GM12878 (cell line): Measurements from ENCODE around the gene ZFP3. TPM values are rescaled to one million over a fixed set of nuclear protein-coding genes. Genes with fewer than 3 reads are reported as not detected.
A peak's percentile ranks its signal among the peaks of the same experiment; 100 is the strongest.

Source experiments
- ATAC-seq: fragments of 200-7000 bp; cut with Tn5 transposase; 3 replicates; pipeline ENCODE4 v1.9.1; 2020; ENCODE audit warnings: mild to moderate bottlenecking, moderate library complexity
- BruUV-seq: library from RNA; stranded (reverse); fragments of 400-500 nt; replicated peaks from 2 replicates; lab custom pipeline; 2021; lab: Mats Ljungman, UMichigan
- CTCF ChIA-PET: fragments of 300-600 bp; sonication (Branson Sonifier 250); formaldehyde crosslinking; extraction: SDS; loops from one replicate; lab custom pipeline; 2021; ENCODE audit warnings: inconsistent platforms; lab: Yijun Ruan, JAX
- POLR2A ChIA-PET: fragments of 350-600 bp; formaldehyde crosslinking; extraction: SDS; loops from one replicate; lab custom pipeline; 2021; ENCODE audit warnings: inconsistent platforms; lab: Charles Lee
- RAD21 ChIA-PET: fragments of 300-600 bp; sonication (Branson Sonifier 250); formaldehyde crosslinking; loops from one replicate; lab custom pipeline; 2023; ENCODE audit warnings: antibody characterized with exemption; ENCODE audit not compliant: unreplicated experiment; lab: Charles Lee
- SMC1A ChIA-PET: fragments of 300-600 bp; sonication (Branson Sonifier 250); formaldehyde crosslinking; loops from one replicate; lab custom pipeline; 2023; ENCODE audit not compliant: unreplicated experiment, uncharacterized antibody; lab: Charles Lee
- DNase-seq: peaks from one replicate; pipeline ENCODE4 v3.0.0-alpha.2; 2011; ENCODE audit warnings: low read depth, low spot score
- FAIRE-seq: peaks from 3 replicates; lab custom pipeline; 2011; peaks lifted over from hg19 to GRCh38; lab: Jason Lieb, UNC
- H2AFZ ChIP-seq: 2 replicates; pipeline ENCODE4 v1.6.0; 2011; ENCODE audit warnings: low read depth, low read length, control low read depth; ENCODE audit not compliant: control insufficient read depth
- H3K27ac ChIP-seq: 2 replicates; pipeline ENCODE4 v1.5.1; 2011; ENCODE audit warnings: control low read depth; ENCODE audit not compliant: control insufficient read depth, insufficient read depth
- H3K27me3 ChIP-seq, 2 experiments: replicated peaks in 1 of 2; 2 replicates each; pipeline versions ENCODE4 v1.6.0 to v1.6.1; 2011; ENCODE audit warnings: low read length in 1 of 2; ENCODE audit not compliant: control insufficient read depth in 2 of 2, insufficient read depth in 2 of 2
- H3K36me3 ChIP-seq, 2 experiments: 2 replicates each; pipeline ENCODE4 v1.5.1; 2011; ENCODE audit warnings: low read length in 1 of 2; ENCODE audit not compliant: control insufficient read depth in 2 of 2, insufficient read depth in 2 of 2
- H3K4me1 ChIP-seq: 2 replicates; pipeline ENCODE4 v1.6.1; 2011; ENCODE audit warnings: mild to moderate bottlenecking, low read length, moderate library complexity, mixed read lengths; ENCODE audit not compliant: control insufficient read depth, insufficient read depth
- H3K4me2 ChIP-seq: 2 replicates; pipeline ENCODE4 v1.6.0; 2011; ENCODE audit warnings: control low read depth; ENCODE audit not compliant: control insufficient read depth, insufficient read depth
- H3K4me3 ChIP-seq: fragments of 200-600 bp; sonication (generic); 2 replicates; pipeline ENCODE4 v1.5.1; 2016
- H3K79me2 ChIP-seq: 2 replicates; pipeline ENCODE4 v1.6.0; 2011; ENCODE audit warnings: low read length; ENCODE audit not compliant: control insufficient read depth, insufficient read depth
- H3K9ac ChIP-seq: 2 replicates; pipeline ENCODE4 v1.8.0; 2011; ENCODE audit warnings: low read length, control low read depth, mixed read lengths; ENCODE audit not compliant: control insufficient read depth, insufficient read depth
- H3K9me3 ChIP-seq: replicated peaks from 3 replicates; pipeline ENCODE4 v1.5.1; 2011; ENCODE audit warnings: mild to moderate bottlenecking, low read length; ENCODE audit not compliant: control insufficient read depth, insufficient read depth
- H4K20me1 ChIP-seq: 2 replicates; pipeline ENCODE4 v1.6.0; 2011; ENCODE audit not compliant: control insufficient read depth, insufficient read depth
- ASH2L ChIP-seq: fragments of 300-600, 200-600 bp; sonication (generic); IDR thresholded peaks from 2 replicates; pipeline ENCODE4 v1.6.1; 2017; ENCODE audit warnings: low read depth, mild to moderate bottlenecking, borderline replicate concordance
- BHLHE40 ChIP-seq, 2 experiments: fragments of 450-650 bp in 1 of 2; IDR thresholded peaks; 2 replicates each; pipeline ENCODE4 v1.6.1; 2011 to 2017; ENCODE audit warnings: low read depth in 2 of 2, borderline replicate concordance in 1 of 2, improper control_type of control experiment in 1 of 2, low read length in 1 of 2, mild to moderate bottlenecking in 1 of 2
- EED ChIP-seq: sonication (generic); IDR thresholded peaks from 2 replicates; pipeline ENCODE4 v1.6.1; 2016; ENCODE audit warnings: antibody characterized with exemption, low read depth
- FOXK2 ChIP-seq: fragments of 450-650 bp; IDR thresholded peaks from 2 replicates; pipeline ENCODE4 v1.6.1; 2017; ENCODE audit warnings: mild to moderate bottlenecking, moderate library complexity
- HDGF ChIP-seq: fragments of 450-650 bp; IDR thresholded peaks from 2 replicates; pipeline ENCODE4 v1.6.1; 2016; ENCODE audit warnings: antibody characterized with exemption
- IKZF2 ChIP-seq, 2 experiments: fragments of 450-650 bp; IDR thresholded peaks; 2 replicates each; pipeline ENCODE4 v1.6.1; 2017; ENCODE audit warnings: mild to moderate bottlenecking in 2 of 2, moderate library complexity in 2 of 2
- MEF2B ChIP-seq: fragments of 450-650 bp; IDR thresholded peaks from 2 replicates; pipeline ENCODE4 v1.6.1; 2018; ENCODE audit warnings: mild to moderate bottlenecking, moderate library complexity; ENCODE audit not compliant: partially characterized antibody, poor library complexity, severe bottlenecking
- MYB ChIP-seq: fragments of 150-350 bp; IDR thresholded peaks from 2 replicates; pipeline ENCODE4 v1.6.1; 2014; ENCODE audit warnings: mild to moderate bottlenecking, low read depth, low read length, borderline replicate concordance
- NFIC ChIP-seq: IDR thresholded peaks from 2 replicates; pipeline ENCODE4 v1.6.1; 2012; ENCODE audit warnings: low read depth, mild to moderate bottlenecking, inconsistent platforms, low read length, moderate library complexity
- NR2C2 ChIP-seq: IDR thresholded peaks from 2 replicates; pipeline ENCODE4 v1.6.1; 2011; ENCODE audit warnings: borderline replicate concordance, low read depth; ENCODE audit not compliant: control insufficient read depth, insufficient read length
- POLR2A ChIP-seq: IDR thresholded peaks from 2 replicates; pipeline ENCODE4 v1.6.1; 2011; ENCODE audit warnings: low read depth, mild to moderate bottlenecking, low read length
- SRF ChIP-seq, 2 experiments: IDR thresholded peaks; 2 replicates each; pipeline ENCODE4 v1.6.1; 2011; ENCODE audit warnings: low read depth in 2 of 2, low read length in 2 of 2, mild to moderate bottlenecking in 1 of 2, moderate library complexity in 1 of 2
- SUPT20H ChIP-seq: IDR thresholded peaks from 2 replicates; pipeline ENCODE4 v1.6.1; 2011; ENCODE audit warnings: low read depth, mild to moderate bottlenecking, low read length, moderate library complexity, borderline replicate concordance; ENCODE audit not compliant: control insufficient read depth
- SUZ12 ChIP-seq: fragments of 200-600 bp; sonication (generic); IDR thresholded peaks from one replicate; pipeline ENCODE4 v1.6.1; 2018; ENCODE audit warnings: antibody characterized with exemption, mild to moderate bottlenecking; ENCODE audit not compliant: unreplicated experiment
- TARDBP ChIP-seq: IDR thresholded peaks from 2 replicates; pipeline ENCODE4 v1.6.1; 2016; ENCODE audit warnings: borderline replicate concordance
- ZBTB33 ChIP-seq: fragments of 450-650 bp; IDR thresholded peaks from 2 replicates; pipeline ENCODE4 v1.6.1; 2017; ENCODE audit warnings: mild to moderate bottlenecking
- ZBTB40 ChIP-seq: fragments of 450-650 bp; IDR thresholded peaks from 2 replicates; pipeline ENCODE4 v1.6.1; 2016; ENCODE audit warnings: mild to moderate bottlenecking, moderate library complexity, borderline replicate concordance
- WGBS: methylation state at CpG from one replicate; pipeline ENCODE4 v1.1.6; 2016; ENCODE audit warnings: low lambda C conversion rate; ENCODE audit not compliant: insufficient replicate concordance, insufficient coverage; ENCODE audit errors: missing lambda C conversion rate; 5-methylcytosine and 5-hydroxymethylcytosine counted together
- in situ Hi-C: fragments of 300-500 bp; cut with MboI; formaldehyde crosslinking; loops from 9 replicates; pipeline ENCODE4 v1.14.3; 2018; ENCODE audit warnings: mixed read lengths
- intact Hi-C: fragments of 100-400 bp; cut with micrococcal nuclease; formaldehyde crosslinking; loops from one replicate; pipeline ENCODE4 v1.14.2; 2022; ENCODE audit not compliant: unreplicated experiment
- polyA plus RNA-seq, 11 experiments: library from polyadenylated mRNA; depleted of rRNA in 4 of 11; unstranded in 6 of 11; stranded (reverse) in 5 of 11; fragments of >200 nt; fragmentation: Nextera tagmentation in 4 of 11; fragmentation: Illumina TruSeq in 1 of 11; extraction: Ambion mirVana in 4 of 11; extraction: Trizol in 1 of 11; gene quantifications; 1 replicate in 1 of 11; 2 replicates in 10 of 11; pipeline versions ENCODE4 v1.2.1 to v1.2.3, GENCODE V29; 2011 to 2016; ENCODE audit warnings: inconsistent platforms in 2 of 11, missing spikeins in 2 of 11, low read depth in 1 of 11
- total RNA-seq, 4 experiments: library from RNA; depleted of rRNA in 3 of 4; stranded (reverse); fragments of >200 nt in 3 of 4; fragmentation: Illumina TruSeq in 1 of 4; extraction: Trizol in 1 of 4; gene quantifications; 2 replicates each; pipeline versions ENCODE4 v1.2.1 to v1.2.3, GENCODE V29; 2013 to 2021

The ZFP3 gene
- total and polyA plus RNA-seq, 10 of the 15 experiments (the other 5 are each of a cell fraction or from before 2014, with no cell fraction given) = 0.37 to 4.1 (median 1.6) TPM

- CTCF ChIA-PET = interaction anchor here (0.9 to 1.7 kb wide), 7 partner anchors 33 to 126 kb away, joined by 3 to 13 read pairs (median 4); partner anchors contain the start of gene ZFP3
- Histone ChIP-seq H3K4me3 (peak within 1 kb of the TSS; percentile 69), H3K4me2 (peak within 1 kb of the TSS; percentile 93), H3K27ac (peak within 1 kb of the TSS; percentile 85), H3K27me3 (peaks cover 0 to 3% of the 10 kb centered on the region in 2 experiments; a peak in 2 of 4 replicates), H3K9me3 (peaks cover 20% of the 10 kb centered on the region), H3K36me3 (peaks cover 7 to 10% of the 10 kb centered on the region in 2 experiments), H4K20me1 (no peaks in the 10 kb centered on the region), H3K9ac (peak within 1 kb of the TSS; percentile 72), H3K4me1 (no peaks in the 10 kb centered on the region), H3K79me2 (peaks cover 11% of the 10 kb centered on the region), H2AFZ (peak within 1 kb of the TSS; percentile 98)
- SMC1A ChIA-PET = interaction anchor here (0.7 to 3.1 kb wide), 7 partner anchors 19 to 548 kb away, joined by 3 to 15 read pairs (median 5); partner anchors contain the start of genes C1QBP, RNF167, SLC25A11 and ZFP3
- BruUV-seq = no TSS peak
- WGBS = 2% methylated on average over 68 of the region's 69 CpGs
- ATAC-seq (peak; percentile 94), FAIRE-seq (peak; percentile 91), DNase-seq (peak; percentile 84)
- in situ Hi-C loops (no loop called here), intact Hi-C loops (no loop called here)
- POLR2A ChIA-PET = interaction anchor here (0.6 to 2.1 kb wide), 9 partner anchors 9 to 398 kb away, joined by 3 to 12 read pairs (median 4); partner anchors contain the start of genes SCIMP and ZNF594
- RAD21 ChIA-PET = interaction anchor here (0.6 to 1.8 kb wide), 6 partner anchors 33 to 197 kb away, joined by 3 to 8 read pairs (median 4); no protein-coding TSS in a partner anchor
- TF ChIP-seq BHLHE40 (IDR thresholded peaks at IDR 0.05; ENCODE audit: borderline replicate concordance in 1 of 2, low read depth in 2 of 2, low read length in 1 of 2) = peak; percentile 88 to 97
- TF ChIP-seq ZBTB40 = peak; percentile 56
- peak; percentile 60 for TF ChIP-seq MEF2B
- TF ChIP-seq HDGF = 0 out of 2 replicates have a peak, but pooled peaks have one; percentile 46
- TF ChIP-seq IKZF2 (IDR thresholded peaks at IDR 0.05) = peak; percentile 83 to 89
- 0 out of 2 replicates have a peak, but pooled peaks have one; percentile 22 for TF ChIP-seq ASH2L
- no peak for TF ChIP-seq ZBTB33
- no peak for TF ChIP-seq SUPT20H
- TF ChIP-seq TARDBP = 0 out of 2 replicates have a peak, but pooled peaks have one; percentile 31
- peak; percentile 88 for TF ChIP-seq POLR2A
- 0 out of 4 replicates have a peak, but pooled peaks of 1 of the 2 experiments have one; percentile 44 for TF ChIP-seq SRF (IDR thresholded peaks at IDR 0.05; ENCODE audit: low read depth in 2 of 2, low read length in 2 of 2)
- no peak for TF ChIP-seq NR2C2
- TF ChIP-seq EED = peak; percentile 74
- TF ChIP-seq MYB = peak; percentile 89
- no peak for TF ChIP-seq NFIC
- TF ChIP-seq SUZ12 = no peak
- no peak for TF ChIP-seq FOXK2
Measured at GRCh38 chr17:5111402-5112204, 33.3 kb downstream of the ZFP3 start, which contains the start of gene ZNF232. TSS of gene ZNF232 (minus strand) at chr17:5111878. CDS start at chr17:5111822, 56 bp downstream.
